GM20000 (cell line): ENCODE results near the gene PEDS1.
"Not testable (repeated sequence)": the region's sequence is repeated elsewhere in the genome, so short reads cannot be mapped to it uniquely, and the experiment has no call there.

ENCODE experiments used
- DNase-seq: peaks from one replicate; pipeline ENCODE4 v3.0.0; 2012; ENCODE audit warnings: low spot score
- TF ChIP-seq, protein P1 (sequence below): IDR thresholded peaks from 2 replicates; pipeline ENCODE4 v1.5.1; 2012; ENCODE audit warnings: mild to moderate bottlenecking, control low read depth; ENCODE audit errors: extremely low read depth, missing control alignments

Gene PEDS1

DNA sequence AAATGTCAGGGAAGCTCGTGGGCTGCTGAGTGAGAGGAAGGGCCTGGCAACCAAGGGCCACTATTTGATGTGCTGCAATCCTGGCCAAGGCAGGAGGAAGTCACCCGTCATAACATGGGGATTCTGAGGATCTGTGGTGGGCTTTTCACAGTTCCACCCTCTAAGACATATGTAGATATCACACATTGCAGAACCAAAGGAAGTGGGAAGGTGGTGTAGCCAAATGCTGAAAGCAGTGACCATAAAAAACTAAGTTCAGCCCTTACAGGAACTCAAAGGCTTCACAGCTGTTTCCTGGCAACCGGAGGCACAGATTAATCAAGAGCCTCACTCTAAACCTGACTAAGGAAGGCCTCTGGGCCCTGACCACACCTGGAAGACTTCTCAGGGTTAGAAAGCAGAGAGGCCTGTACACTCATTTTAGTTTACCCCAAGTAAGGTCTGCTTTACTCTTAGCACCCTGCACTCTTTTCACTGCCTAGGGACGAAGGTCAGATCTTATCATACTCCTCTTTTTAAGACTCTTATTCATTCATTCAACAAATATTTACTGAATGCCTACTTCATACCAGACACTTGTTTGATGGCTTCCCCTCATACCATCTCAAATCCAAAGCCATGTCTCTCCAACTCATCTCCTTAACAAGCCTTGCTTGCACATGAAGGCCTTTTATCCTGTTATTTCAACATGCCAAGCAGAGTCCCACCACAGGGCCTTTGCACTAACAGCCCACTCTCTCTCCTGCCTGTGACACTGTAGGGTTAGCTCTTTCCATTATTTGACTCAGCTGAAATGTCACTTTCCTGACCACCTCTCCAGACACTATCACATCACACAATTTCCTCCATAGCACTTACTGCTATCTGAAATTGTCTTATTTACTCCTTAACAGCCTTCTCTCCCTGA is 43.1 kb downstream of the PEDS1 start:
- DNase-seq, result peak; percentile 65
- TF ChIP-seq, protein P1, sequence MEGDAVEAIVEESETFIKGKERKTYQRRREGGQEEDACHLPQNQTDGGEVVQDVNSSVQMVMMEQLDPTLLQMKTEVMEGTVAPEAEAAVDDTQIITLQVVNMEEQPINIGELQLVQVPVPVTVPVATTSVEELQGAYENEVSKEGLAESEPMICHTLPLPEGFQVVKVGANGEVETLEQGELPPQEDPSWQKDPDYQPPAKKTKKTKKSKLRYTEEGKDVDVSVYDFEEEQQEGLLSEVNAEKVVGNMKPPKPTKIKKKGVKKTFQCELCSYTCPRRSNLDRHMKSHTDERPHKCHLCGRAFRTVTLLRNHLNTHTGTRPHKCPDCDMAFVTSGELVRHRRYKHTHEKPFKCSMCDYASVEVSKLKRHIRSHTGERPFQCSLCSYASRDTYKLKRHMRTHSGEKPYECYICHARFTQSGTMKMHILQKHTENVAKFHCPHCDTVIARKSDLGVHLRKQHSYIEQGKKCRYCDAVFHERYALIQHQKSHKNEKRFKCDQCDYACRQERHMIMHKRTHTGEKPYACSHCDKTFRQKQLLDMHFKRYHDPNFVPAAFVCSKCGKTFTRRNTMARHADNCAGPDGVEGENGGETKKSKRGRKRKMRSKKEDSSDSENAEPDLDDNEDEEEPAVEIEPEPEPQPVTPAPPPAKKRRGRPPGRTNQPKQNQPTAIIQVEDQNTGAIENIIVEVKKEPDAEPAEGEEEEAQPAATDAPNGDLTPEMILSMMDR, result no peak

DNA sequence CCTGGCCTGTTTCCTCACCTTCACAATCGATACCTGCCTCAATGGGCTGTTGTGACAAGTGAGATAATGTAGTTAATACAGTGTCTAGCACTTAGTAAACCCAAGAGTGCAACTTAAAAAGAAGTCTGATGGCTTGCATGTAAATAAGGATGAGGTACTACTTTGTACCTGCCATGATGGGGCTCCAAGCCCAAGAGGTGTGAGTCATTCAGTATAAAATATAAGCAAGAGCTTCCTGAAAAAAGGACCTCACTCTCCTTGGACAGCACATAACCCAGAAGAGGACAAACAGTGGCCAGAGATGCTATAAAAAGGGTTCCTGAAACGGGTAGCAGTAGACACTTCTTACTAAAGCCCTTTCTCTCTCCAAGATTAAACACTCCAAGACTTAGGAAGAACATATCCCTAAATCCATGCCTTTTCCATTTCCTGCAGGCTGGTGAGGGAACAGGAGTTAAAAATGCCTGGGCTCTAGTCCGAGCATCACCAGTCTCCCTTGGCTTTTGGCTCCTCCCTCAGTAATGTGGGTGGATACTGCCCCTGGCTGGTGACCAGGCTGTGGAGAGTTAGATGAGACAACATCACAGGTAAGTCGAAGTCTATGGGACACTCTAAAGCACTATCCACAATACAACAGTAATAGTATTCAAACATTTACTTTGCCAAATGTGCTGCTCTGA is 44.8 kb downstream of the PEDS1 start:
- TF ChIP-seq, protein P1, result no peak
- no peak for DNase-seq

DNA sequence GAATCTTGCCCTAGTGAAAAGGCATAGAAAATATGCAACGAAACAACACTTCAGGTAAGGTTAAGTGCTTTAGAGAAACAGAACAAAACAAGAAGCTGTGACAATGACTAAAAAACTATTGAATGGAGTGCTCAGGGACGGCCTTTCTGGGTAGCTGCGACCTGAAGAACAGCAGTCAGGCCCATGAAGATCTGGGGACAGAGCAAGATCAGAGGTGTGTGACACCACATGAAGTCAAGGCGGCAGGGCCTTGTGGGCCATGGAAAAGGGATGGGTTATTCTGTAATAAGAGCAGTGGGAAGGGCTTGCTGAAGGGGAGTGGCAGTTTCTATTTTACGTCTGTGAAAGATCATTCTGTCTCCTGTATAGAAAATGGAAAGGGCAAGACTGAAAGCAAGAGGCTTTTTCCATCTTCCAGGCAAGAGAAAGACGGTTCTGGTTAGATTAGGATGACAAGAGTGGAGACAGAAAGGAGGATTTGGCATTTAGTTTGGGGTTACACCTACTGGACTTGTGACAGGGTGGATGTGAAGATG is 45.7 kb downstream of the PEDS1 start:
- TF ChIP-seq, protein P1, result no peak
- DNase-seq, result no peak

DNA sequence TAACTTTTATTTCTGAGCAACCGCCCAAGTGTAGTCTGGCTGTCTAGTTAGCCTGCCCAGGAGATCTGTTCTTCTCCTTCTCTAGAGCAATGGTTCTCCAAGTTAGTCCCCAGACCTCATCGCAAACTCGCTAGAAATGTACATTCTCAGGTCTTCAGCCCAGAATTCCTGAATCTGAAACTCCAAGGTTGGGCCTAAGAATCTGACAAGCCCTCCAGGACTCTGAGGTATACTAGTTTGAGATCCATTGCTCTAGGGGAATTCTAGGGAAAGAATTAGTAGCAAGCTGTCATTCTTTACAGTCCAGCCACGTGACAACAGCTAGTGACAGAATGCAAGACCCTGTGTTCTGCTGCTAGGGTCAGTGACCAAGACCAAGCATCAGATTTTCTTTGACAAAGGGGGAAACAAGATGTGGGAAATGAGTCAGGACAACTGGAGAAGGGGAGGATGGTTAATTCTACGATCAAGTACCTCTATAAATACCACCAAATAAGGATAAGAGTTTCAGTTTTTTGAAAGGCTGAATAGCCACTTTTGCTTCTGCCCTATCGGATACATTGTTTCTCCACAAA is 46.4 kb downstream of the PEDS1 start:
- TF ChIP-seq, protein P1, result no peak
- DNase-seq, result no peak

DNA sequence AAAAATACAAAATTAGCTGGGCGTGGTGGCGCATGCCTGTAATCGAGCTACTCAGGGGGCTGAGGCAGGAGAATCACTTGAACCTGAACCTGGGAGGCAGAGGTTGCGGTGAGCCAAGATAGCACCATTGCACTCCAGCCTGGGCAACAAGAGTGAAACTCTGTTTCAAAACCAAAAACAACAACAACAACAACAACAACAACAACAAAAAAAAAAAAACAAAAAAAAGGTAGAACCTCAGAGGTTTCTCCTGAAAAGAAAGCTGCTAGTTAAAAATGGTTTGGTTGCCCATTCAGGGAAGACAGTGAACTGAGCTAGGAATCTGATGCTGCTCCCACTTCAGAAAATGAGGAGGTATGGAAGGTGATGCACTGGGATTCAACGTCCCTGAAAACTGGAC is 46.9 kb downstream of the PEDS1 start:
- not testable (repeated sequence) for DNase-seq
